Measurements from ENCODE around the gene SLITRK1. TPM values are rescaled to one million over a fixed set of nuclear protein-coding genes. Genes with fewer than 3 reads are reported as not detected.

Gene SLITRK1, protein sequence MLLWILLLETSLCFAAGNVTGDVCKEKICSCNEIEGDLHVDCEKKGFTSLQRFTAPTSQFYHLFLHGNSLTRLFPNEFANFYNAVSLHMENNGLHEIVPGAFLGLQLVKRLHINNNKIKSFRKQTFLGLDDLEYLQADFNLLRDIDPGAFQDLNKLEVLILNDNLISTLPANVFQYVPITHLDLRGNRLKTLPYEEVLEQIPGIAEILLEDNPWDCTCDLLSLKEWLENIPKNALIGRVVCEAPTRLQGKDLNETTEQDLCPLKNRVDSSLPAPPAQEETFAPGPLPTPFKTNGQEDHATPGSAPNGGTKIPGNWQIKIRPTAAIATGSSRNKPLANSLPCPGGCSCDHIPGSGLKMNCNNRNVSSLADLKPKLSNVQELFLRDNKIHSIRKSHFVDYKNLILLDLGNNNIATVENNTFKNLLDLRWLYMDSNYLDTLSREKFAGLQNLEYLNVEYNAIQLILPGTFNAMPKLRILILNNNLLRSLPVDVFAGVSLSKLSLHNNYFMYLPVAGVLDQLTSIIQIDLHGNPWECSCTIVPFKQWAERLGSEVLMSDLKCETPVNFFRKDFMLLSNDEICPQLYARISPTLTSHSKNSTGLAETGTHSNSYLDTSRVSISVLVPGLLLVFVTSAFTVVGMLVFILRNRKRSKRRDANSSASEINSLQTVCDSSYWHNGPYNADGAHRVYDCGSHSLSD
- total RNA-seq, result 0.12 TPM

DNA sequence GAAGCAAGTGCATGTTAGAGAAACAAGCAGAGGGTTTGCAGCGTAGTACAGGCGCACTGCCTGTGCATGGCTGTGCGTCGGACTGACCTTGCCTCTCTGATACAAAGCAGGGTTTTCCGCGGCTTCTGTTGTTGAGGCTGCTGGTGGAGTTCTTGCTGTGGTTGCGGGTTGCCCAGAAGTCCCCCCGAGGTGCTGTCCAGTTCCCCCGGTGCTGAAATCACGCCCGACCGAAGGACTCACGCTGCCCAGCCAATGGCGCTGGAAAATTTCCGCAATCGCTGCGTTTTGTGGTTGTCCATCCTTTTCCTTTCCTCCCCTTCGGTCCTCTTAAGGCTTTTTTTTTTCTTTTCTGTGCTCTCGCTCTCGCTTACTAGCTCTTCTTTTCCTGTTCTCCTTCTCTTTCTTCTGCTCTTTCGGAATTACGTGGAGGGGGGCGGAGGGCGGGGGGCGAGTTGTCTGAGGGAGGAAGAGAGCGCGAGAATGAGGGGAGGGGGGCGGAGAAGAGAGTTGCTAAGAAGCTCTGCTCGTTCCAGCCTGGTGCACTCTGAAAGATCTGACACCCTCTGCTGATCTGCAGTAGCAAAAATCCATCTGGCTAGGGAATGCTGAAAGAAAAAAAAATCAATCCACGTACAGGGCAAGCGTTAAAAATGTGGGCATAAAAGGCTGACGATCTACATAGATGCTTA lies at the start of gene SLITRK1:
Gene SLITRK1 (minus strand): TSS at position 558 of the 689 bp plus-strand sequence. CDS start 967 bp downstream, outside the sequence.
- DNase-seq (ENCODE audit: low spot score), result peak; percentile 42

DNA sequence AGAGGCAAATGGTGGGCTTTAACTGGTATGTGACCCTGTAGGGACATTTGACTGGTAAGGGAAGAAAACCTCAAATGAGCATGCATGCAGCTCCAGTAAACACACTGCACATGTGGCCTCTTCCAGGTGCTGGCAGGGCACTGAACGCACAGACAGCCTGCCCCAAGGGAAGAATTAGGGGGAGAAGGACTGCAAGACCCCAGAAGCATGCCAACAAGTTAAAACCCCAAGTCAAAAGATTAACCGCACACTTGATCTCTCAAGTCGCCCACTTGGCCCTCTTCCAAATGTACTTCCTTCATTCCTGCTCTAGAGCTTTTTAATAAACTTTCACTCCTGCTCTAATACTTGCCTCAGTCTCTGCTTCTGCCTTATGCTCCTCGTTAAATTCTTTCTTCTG lies 46.9 kb upstream of the SLITRK1 start:
- DNase-seq (ENCODE audit: low spot score), result no peak

DNA sequence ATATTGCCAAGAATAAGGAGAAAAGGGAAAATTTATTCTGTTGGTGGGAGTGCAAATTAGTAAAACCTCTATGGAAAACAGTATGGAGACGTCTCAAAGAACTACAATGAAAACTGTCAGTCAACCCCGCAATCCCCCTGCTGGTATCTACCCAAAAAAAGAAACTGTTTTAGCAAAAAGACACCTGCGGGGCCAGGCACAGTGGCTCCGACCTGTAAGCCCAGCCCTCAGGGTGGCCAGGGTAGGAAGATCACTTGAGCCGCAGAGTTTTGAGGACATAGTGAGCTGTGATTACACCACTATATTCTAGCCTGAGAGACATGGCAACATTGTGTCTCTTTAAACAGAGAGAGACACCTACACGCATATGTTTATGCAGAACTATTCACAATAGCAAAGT lies 37.5 kb upstream of the SLITRK1 start:
- DNase-seq (ENCODE audit: low spot score), result no peak

DNA sequence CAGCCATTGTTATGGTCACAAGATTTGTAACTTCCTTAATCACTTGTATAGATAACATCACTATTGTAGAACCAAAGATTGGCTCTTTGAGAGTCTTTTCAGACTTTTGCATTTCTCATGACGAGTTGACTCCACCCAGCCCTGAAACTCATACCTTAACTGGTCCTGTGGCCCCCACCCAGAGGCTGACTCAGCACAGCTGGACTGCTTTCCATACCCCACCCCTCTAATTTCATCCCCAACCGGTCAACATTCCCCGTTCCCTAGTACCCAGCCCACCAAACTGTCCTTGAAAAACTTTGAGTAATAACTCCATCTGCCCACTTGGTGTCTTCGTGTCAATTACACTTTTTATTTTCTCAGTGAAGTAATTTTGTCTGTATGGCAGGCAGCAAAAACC lies 32.1 kb upstream of the SLITRK1 start:
- DNase-seq (ENCODE audit: low spot score), result no peak

DNA sequence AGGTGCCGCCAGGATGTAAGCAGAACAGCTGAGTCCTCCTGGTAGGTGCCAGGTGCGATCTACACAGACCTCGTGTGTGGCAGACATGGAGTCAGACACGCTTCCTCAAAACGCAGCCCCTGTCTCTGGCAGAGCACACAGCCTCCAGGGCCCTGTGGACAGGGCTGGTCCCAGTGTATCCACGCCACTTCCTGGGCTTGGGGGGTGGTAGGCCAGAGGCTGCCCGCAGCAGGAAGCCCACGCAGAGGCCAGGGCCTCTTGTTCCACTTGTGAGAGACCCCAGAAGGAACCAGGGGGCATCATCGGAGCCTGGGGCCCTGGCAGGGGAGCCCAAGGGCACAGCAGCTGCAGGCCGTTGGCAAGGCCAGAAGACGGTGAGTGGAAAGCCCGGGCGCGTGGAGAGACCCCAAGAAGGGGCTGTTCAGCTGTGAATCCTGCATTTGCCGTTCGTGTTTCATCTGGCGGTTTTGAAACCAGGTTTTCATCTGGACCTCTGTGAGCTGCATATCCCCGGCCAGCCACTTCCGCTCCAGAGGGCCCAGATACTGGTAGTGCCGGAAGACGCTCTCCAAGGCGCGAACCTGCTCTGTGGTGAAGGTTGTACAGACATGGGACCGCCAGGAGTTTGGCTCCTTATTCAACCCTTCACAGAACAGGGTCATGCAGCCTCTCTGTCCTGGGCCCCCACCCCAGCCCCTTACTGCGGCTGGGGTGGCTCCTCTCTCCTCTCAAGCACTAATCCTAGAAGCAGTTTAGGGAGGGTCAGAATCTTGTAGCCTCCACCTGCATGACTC lies 25.1 kb upstream of the SLITRK1 start:
- DNase-seq (ENCODE audit: low spot score), result no peak

DNA sequence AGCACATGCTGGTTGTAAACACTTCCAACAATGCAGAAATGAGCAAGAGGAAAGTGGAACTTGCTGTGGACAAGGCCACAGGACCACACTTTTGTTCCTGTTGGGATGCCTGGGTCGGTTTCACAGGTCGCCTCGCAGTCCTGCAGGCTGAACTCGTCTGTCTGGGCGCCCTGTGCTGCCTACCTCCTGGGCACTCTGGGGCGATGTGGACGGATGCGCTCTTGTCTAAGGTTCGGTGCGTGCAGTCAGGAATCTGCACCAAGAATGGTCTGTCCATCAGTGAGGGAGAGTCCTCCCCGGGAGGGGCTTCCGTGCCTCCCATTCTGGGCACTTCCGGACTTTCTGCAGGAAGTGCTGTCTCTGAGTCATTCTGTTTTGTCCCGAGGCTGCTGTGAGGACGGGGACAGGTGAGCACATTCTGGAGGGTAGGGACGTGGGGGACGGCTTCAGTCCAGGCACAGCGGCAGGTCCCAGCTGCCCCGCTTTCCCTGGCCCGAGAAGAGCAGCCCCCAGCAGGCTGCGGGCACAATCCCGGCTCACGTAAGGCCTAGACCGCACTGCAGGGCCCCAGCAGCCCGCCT lies 24.1 kb upstream of the SLITRK1 start:
- no peak for DNase-seq (ENCODE audit: low spot score)

DNA sequence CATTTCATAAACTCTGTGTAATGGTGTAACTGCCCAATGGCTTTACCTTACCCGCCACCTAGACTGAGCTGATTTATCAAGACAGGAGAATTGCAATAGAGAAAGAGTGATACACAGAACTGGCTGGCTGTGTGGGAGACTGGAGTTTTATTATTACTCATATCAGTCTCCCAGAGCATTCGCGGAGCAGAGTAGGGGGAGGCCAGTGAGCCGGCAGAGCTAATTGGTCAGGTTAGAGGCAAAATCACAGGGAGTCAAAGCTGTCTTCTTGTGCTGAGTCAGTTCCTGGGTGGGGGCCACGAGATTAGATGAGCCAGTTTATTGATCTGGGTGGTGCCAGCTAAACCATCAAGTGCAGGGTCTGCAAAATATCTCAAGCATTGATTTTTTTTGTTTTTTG lies 23.4 kb upstream of the SLITRK1 start:
- DNase-seq (ENCODE audit: low spot score), result no peak

DNA sequence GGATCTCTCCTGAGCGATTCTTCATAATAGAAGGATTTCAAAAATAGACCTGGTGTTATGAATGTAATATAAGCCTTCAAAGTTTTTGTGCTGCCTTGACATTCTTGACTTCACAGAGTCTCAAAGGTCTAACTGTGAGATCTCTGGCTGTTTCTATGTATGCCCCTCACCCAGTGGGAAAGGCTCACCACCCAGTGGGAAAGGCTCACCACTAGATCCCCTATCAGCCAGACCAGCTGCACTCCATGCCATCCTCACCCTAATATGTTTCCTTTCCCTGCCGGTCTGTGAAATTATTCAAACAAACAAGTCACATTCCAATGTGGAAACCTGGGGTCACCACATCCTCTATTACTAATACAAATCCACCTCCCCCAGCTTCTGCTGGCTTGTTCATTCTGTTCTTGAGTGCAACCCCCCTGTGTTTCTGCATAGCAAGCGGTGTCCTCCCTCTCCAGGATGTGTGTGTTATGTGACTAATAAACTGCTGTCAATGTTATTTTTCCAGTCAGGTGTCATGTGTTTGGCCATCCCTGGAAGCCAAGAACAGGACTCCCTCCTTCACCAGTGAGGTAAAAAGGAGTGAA lies 13.8 kb upstream of the SLITRK1 start:
- no peak for DNase-seq (ENCODE audit: low spot score)

DNA sequence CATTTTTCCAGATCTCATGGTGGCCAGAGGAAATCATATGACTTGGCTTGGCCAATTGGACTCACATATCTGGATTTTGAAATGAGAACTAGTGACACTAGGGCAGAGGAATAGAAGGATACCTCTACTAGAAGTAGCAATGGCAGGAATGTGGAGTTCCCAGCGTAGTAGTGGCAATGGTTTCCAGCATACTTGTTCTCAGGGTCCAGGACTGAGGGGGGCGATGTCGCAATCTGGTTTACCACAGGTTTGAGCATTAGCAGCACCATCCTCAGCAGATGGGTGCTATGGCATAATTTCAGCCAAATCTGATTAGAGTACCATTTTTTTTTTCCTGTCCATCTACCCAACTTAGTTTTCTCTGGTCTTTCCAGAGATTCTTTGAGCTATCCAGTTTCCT lies 8.1 kb upstream of the SLITRK1 start:
- DNase-seq (ENCODE audit: low spot score), result no peak

DNA sequence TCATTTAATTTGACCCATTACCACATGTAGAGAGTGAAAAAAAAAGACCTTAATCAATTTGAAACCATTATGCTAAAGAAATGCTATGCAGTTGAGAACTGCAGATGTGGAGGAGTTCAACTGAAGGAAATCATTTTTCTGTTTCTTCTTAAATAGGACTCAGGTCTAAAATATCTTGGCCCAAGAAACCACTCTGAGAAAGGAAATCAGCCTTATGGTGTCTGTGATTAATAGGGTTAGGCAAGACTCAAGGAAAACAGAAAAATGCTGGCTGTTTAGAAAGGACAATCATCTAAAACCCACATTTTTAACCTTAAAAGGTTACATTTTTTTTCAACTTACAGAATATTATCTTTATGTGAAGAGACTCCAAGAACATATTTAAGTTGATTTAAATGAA lies 1.9 kb upstream of the SLITRK1 start:
- no peak for DNase-seq (ENCODE audit: low spot score)

DNA sequence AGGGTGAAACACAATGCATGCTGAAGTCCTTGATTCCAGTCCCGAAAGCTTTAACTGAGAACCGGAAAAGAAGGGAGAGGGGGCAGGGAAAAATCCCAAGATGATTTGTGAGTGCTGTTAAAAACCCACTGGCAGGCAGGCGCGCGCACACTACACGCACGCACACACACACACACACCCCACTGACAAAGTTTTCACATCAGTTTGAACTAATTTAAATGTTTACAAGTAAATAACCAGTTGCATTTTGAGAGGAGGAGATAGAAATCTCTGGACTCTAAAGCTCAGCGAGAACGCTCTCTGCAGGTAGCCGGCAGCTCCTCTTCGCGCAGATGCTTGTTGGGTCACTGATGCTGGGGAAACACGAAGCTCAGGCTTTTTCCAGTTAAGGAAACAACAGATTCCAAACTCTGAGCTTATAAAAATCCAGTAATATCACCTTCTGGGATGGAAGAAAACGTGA lies 818 bp upstream of the SLITRK1 start:
- DNase-seq (ENCODE audit: low spot score), result no peak

DNA sequence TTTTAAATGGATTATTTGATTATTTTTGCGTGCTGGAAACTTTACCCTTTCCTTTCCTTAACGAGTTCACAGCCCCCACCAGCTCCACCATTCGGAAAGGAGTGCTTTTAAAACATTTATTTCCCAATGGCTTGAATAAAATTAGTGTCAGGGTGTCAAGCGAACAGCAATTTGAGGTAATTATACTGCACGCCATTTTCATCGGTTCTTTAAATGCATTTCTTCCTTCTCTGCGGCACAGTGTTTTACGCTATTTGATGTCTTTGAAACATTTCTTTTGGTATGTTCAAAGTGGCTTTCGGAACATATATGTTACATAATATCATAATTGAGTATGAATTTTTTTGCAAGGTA lies 309 bp upstream of the SLITRK1 start:
- DNase-seq (ENCODE audit: low spot score), result no peak

DNA sequence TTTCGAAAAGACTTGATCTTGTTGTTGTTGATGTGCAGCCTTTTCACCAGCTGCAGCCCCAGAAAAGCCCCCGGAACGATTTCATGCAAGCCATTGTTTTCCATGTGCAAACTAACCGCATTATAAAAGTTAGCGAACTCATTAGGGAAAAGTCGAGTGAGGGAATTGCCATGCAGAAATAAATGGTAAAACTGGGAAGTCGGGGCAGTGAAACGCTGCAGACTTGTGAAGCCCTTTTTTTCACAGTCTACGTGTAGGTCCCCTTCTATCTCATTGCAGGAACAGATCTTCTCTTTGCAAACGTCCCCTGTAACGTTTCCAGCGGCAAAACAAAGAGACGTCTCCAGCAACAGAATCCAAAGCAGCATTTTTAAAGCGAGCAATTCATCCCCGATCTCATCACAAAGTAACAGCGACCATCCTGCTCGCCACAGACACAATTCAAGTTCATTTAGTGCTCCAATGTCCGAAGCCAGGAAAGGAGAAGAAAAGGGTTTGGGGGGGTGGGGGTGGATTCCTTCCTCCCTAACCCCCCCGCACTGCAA lies 1.1 kb downstream of the SLITRK1 start:
- DNase-seq (ENCODE audit: low spot score), result no peak

DNA sequence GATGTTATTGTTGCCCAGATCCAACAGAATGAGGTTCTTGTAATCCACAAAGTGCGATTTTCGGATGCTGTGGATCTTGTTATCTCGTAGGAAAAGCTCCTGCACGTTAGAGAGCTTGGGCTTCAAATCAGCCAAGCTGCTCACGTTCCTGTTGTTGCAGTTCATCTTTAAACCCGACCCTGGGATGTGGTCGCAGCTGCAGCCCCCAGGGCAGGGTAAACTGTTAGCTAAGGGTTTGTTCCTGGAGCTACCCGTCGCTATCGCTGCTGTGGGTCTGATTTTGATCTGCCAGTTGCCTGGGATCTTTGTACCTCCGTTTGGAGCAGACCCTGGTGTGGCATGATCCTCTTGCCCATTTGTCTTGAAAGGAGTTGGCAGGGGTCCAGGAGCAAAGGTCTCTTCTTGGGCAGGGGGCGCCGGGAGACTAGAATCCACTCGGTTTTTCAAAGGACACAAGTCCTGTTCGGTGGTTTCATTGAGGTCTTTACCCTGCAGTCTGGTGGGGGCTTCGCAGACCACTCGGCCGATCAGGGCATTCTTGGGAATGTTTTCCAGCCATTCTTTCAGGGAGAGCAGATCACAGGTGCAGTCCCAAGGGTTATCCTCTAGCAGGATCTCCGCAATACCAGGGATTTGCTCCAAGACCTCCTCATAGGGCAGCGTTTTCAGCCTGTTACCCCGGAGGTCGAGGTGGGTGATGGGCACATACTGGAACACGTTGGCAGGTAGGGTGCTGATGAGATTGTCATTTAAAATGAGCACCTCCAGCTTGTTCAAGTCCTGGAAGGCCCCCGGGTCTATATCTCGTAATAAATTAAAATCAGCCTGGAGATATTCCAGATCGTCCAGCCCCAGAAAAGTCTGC lies 1.8 kb downstream of the SLITRK1 start:
- DNase-seq (ENCODE audit: low spot score), result no peak

DNA sequence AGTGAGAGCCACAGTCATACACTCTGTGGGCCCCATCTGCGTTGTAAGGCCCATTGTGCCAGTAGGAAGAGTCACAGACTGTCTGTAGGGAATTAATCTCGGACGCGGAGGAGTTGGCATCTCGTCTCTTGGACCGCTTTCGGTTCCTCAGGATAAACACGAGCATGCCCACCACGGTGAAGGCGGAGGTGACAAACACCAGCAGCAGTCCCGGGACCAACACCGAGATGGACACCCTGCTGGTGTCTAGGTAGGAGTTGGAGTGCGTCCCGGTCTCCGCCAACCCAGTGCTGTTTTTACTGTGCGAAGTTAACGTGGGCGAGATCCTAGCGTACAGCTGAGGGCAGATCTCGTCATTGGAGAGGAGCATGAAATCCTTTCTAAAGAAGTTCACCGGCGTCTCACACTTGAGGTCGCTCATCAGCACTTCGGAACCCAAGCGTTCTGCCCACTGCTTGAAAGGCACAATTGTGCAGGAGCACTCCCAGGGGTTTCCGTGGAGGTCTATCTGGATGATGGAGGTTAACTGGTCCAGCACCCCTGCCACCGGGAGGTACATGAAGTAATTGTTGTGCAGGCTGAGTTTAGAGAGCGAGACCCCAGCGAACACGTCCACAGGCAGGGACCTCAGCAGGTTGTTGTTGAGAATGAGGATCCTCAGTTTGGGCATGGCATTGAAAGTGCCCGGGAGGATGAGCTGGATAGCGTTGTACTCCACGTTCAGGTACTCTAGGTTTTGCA lies 2.7 kb downstream of the SLITRK1 start:
- no peak for DNase-seq (ENCODE audit: low spot score)

DNA sequence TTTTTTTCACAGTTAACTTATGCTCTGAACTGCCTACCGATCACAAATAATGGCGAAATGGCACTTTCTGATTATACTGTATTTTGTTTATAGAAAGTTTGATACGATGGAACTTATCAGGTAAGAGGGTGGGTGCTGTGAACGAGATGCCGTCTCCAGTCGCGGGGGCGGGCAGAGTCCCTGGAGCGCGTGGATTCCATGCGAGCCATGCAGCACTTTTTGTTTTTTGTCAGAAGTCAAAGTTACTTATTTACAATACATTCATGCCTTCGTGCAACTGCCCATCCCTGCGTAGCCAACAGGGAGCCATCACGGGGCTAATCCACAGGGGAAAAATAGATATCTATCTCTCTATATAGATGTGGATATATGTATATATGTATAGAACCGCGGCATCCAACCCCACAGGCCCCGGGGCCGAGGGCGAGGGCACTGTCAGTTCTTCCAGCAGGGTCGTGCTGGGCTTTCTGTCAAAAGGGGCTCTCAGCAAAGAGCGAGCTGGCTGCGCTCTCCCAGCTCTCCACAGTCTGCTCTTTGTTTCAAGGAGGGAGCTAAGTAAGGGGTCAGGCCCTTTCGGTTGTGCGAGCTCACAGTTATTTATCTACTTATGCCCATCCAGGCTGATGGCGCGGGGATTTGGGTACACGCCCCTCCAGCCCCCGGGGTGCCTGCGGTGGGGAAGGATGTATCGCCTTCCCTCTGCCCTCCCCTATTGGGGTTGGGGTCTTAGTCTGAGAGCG lies 3.4 kb downstream of the SLITRK1 start:
- no peak for DNase-seq (ENCODE audit: low spot score)

DNA sequence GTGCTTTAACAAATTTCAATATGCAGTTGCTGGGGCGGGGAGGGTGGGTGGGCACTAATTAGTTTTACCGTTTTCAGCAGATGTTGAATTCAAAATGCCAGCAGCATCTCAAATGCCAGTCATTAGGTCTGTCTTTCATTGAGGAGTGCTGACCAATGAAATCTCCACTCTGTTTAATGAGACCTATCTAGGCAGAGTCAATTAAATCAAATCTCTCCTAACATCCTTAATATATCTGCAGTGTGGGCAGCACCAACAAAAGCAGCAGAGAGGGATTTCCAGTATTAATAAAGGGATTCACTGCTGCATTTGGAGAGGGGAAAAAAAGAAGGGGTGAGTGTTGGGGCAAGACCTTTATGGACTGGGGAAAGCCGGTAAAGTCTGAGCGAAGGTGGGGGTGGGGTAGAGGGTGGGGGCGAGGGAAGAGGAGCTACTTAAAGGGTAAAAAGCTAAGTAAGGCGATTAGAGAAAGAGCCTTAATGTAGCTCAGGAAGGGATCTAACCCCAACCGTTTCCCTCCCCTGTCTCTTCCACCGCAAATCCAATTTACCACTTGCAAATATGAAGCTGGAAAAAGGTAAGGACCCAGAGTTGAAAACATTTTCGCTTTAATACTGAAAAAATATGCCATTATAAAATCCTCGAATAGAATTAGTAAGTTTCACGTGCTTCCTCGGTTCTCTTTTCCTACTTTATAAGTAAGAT lies 4.5 kb downstream of the SLITRK1 start:
- DNase-seq (ENCODE audit: low spot score), result no peak

DNA sequence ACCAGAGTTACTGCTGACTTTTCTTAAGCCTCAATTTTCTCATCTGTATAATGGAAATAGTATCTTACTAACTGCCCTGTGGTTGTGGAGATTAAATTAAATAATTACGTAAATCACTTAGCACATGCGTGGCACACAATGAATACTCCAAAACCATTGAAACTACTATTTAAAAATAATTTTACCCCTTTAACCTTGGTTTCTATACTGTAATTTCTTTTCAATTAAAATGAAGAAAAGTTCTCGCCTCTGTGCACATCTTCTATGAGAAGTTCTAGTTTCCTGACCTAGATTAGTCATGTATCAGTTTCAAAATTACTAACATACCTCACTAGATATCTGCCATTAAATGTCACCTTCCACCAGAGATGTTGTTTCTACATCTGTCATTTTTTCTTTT lies 5.7 kb downstream of the SLITRK1 start:
- DNase-seq (ENCODE audit: low spot score), result no peak
